Adrenal gland (tissue), 12 donors: ENCODE data around the gene ZC3H18. TPM values are rescaled to one million over a fixed set of nuclear protein-coding genes. Genes with fewer than 3 reads are reported as not detected.

ENCODE experiments used
- DNase-seq, 7 donors: peaks; one replicate each; pipeline ENCODE4 v3.0.0-alpha.2; 2019 to 2020
- H3K27ac ChIP-seq, 5 donors: fragments of 200-600 bp; sonication (generic) in 4 of 5; 1 replicate in 3 of 5; 2 replicates in 2 of 5; pipeline versions ENCODE4 v1.5.1 to v1.8.0; 2016 to 2020; ENCODE audit warnings: mild to moderate bottlenecking in 1 of 5
- H3K27me3 ChIP-seq: fragments of 200-600 bp; 2 replicates; pipeline ENCODE4 v1.8.0; 2021
- H3K36me3 ChIP-seq, 2 donors: fragments of 200-600 bp; replicated peaks in 1 of 2; 1 replicate in 1 of 2; 2 replicates in 1 of 2; pipeline versions ENCODE4 v1.5.1 to v1.8.0; 2018 to 2022
- H3K4me1 ChIP-seq, 2 donors: fragments of 200-600 bp; replicated peaks in 1 of 2; 1 replicate in 1 of 2; 2 replicates in 1 of 2; pipeline versions ENCODE4 v1.5.1 to v1.8.0; 2018 to 2021
- H3K4me3 ChIP-seq, 4 donors: fragments of 200-600 bp; sonication (generic) in 3 of 4; one replicate each; pipeline ENCODE4 v1.5.1; 2016 to 2018
- H3K9me3 ChIP-seq, 3 donors: fragments of 200-600 bp; sonication (generic) in 1 of 3; replicated peaks in 1 of 3; 1 replicate in 2 of 3; 2 replicates in 1 of 3; pipeline versions ENCODE4 v1.5.1 to v1.8.0; 2016 to 2021
- POLR2A ChIP-seq, 2 donors: fragments of 450-650 bp; IDR thresholded peaks; one replicate each; pipeline ENCODE4 v1.6.1; 2017; ENCODE audit warnings: antibody characterized with exemption in 2 of 2, mild to moderate bottlenecking in 2 of 2, moderate library complexity in 1 of 2
- whole genome bisulfite sequencing, 4 donors: extraction: QIAGEN DNeasy Blood & Tissue Kit in 2 of 4; methylation state at CpG; one replicate each; pipeline versions ENCODE4 v1.1.5 to v1.1.7; 2013 to 2017; 5-methylcytosine and 5-hydroxymethylcytosine counted together
- intact Hi-C, 2 donors: fragments of 100-400 bp; cut with DNase I; formaldehyde crosslinking; loops; one replicate each; pipeline versions ENCODE4 v1.14.1 to v1.15.0; 2022 to 2023
- polyA plus RNA-seq, 3 donors: library from polyadenylated mRNA; stranded (reverse); fragments of 200-250 nt in 2 of 3; fragments of 350-450 nt in 1 of 3; fragmentation: Illumina TruSeq in 1 of 3; extraction: RNeasy Lipid Tissue Mini Kit (QIAGEN cat#74804) in 1 of 3; gene quantifications; one replicate each; pipeline ENCODE4 v1.2.3, GENCODE V29; 2013 to 2014
- total RNA-seq, 9 donors: library from RNA; depleted of rRNA in 4 of 9; stranded (reverse); fragments of >200 nt in 4 of 9; fragments of 120-200 nt in 1 of 9; fragmentation: NEBNext Ultra II Directional in 1 of 9; extraction: Animal tissue kit (Norgen Biotek cat#: 25700) in 1 of 9; gene quantifications; one replicate each; pipeline versions ENCODE4 v1.1.0 to v1.2.4, GENCODE V29; 2013 to 2023
- TF ChIP-seq, protein P1 (sequence below), 6 experiments: fragments of 450-650 bp in 4 of 6; fragments of 200-600 bp in 2 of 6; sonication (generic) in 1 of 6; IDR thresholded peaks; 1 replicate in 5 of 6; 2 replicates in 1 of 6; pipeline versions ENCODE4 v1.5.1 to v1.8.0; 2016 to 2021; ENCODE audit warnings: antibody characterized with exemption in 6 of 6, mild to moderate bottlenecking in 2 of 6, moderate library complexity in 1 of 6
- donor health status: healthy with polysubstance abuse.
- donor health status: Bipolar disorder and iron deficiency.
- donor health status: DM: yes; HTN: yes; CAD: no.
- donor health status: DM: no; HTN: no; CAD: no.
- donor health status: DM: no; HTN: no; CAD: no.
- donor health status: DM: yes; HTN: yes; CAD: no.

The ZC3H18 gene
- total and polyA plus RNA-seq, 12 donors = 6.1 to 49.1 (median 22.9) TPM

DNA sequence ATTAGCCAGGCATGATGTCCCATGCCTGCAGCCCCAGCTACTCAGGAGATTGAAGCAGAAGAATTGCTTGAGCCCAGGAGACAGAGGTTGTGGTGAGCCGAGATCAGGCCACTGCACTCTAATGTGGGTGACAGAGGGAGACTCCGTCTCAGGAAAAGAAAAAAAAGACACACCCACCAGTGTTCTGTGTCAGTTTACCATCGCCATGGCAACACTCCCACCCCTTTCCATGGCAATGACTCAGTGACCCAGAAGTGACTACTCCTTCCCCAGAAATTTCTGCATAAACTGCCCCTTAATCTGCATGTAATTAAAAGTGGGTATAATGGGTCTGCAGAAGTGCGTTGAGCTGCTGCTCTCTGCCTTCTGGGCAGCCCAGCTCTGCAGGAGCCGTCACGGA lies 4.0 kb upstream of the ZC3H18 start:
- intact Hi-C loops = no loop called here
- H3K36me3 ChIP-seq = no peaks in the 10 kb centered on the region
- peaks cover 0 to 10% of the 10 kb centered on the region in 2 donors for H3K4me1 ChIP-seq
- no peak overlapping the region for H3K4me3 ChIP-seq
- H3K9me3 ChIP-seq = no peaks in the 10 kb centered on the region
- DNase-seq = no peak
- no peak for TF ChIP-seq POLR2A (IDR thresholded peaks at IDR 0.05)
- TF ChIP-seq, protein P1, sequence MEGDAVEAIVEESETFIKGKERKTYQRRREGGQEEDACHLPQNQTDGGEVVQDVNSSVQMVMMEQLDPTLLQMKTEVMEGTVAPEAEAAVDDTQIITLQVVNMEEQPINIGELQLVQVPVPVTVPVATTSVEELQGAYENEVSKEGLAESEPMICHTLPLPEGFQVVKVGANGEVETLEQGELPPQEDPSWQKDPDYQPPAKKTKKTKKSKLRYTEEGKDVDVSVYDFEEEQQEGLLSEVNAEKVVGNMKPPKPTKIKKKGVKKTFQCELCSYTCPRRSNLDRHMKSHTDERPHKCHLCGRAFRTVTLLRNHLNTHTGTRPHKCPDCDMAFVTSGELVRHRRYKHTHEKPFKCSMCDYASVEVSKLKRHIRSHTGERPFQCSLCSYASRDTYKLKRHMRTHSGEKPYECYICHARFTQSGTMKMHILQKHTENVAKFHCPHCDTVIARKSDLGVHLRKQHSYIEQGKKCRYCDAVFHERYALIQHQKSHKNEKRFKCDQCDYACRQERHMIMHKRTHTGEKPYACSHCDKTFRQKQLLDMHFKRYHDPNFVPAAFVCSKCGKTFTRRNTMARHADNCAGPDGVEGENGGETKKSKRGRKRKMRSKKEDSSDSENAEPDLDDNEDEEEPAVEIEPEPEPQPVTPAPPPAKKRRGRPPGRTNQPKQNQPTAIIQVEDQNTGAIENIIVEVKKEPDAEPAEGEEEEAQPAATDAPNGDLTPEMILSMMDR (IDR thresholded peaks at IDR 0.05) = no peak
- 71 to 84% (median 79%) methylated on average over 3 to 6 of the region's 6 CpGs for WGBS, 4 donors
- no peak overlapping the region for H3K27ac ChIP-seq
- no peaks in the 10 kb centered on the region for H3K27me3 ChIP-seq

DNA sequence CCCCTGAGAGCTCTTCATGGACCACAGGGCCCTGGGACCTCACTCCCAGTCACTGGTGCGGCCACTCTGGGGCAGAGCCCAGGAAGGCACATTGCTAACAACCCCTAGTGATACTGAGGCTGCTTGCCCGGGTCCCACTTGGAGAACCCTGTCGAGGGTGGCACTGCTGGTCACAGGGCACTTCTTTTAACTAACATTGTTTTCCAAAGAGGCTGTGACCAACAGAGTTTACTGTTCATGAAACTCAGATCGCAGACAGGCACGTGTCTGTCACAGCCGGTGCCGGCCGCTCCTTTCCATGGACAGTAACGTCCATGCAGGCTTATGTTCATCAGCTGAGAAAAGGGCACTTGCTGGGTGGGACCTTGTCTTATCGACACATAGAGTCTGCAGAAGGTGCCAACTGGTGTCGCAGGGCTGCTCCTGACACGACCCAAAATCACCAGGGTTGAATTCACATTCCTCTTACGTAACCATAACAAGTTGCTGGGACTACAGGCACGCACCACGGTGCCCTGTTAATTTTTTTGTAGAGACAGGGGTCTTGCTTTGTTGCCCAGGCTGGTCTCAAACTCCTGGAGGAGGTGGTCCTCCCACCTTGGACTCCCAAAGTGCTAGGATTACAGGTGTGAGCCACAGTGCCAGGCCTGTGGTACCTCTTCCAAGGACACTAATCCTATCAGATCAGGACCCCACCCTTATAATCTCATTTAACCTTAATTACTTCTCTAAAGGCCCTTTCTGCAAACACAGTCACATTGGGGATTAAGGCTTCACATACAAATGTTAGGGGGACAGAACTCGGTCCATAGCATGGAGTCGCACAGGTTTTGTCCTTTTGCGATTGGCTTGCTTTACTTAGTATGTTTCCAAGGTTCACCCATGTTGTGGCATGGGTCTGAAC lies 1.2 kb upstream of the ZC3H18 start:
- Histone ChIP-seq H3K27ac (no peak overlapping the region), H3K36me3 (no peaks in the 10 kb centered on the region), H3K4me3 (peak overlapping the region in 2 of 4 donors; percentile 26 to 75), H3K4me1 (peaks cover 0 to 19% of the 10 kb centered on the region in 2 donors), H3K27me3 (no peaks in the 10 kb centered on the region), H3K9me3 (no peaks in the 10 kb centered on the region)
- WGBS, 4 donors = 75 to 90% (median 84%) methylated on average over 15 to 18 of the region's 18 CpGs
- TF ChIP-seq, protein P1 (IDR thresholded peaks at IDR 0.05) = no peak
- no peak for TF ChIP-seq POLR2A (IDR thresholded peaks at IDR 0.05)
- DNase-seq = no peak
- intact Hi-C loops = no loop called here

GRCh38 chr16:88569614-88569984 lies 604 bp upstream of the ZC3H18 start:
- TF ChIP-seq, protein P1 (IDR thresholded peaks at IDR 0.05) = no peak
- no peak for TF ChIP-seq POLR2A (IDR thresholded peaks at IDR 0.05)
- peak overlapping the region in 3 of 4 donors; percentile 26 to 75 (median 30) for H3K4me3 ChIP-seq
- peak overlapping the region in 3 of 5 donors; percentile 21 to 83 (median 69) for H3K27ac ChIP-seq
- DNase-seq = peak in 5 of 7 donors; percentile 19 to 62 (median 32)
- H3K9me3 ChIP-seq = no peaks in the 10 kb centered on the region
- WGBS, 4 donors = 0 to 7% (median 2%) methylated on average over 1 to 28 of the region's 28 CpGs
- no peaks in the 10 kb centered on the region for H3K27me3 ChIP-seq
- intact Hi-C loops = no loop called here
- H3K36me3 ChIP-seq = no peaks in the 10 kb centered on the region
- peaks cover 0 to 19% of the 10 kb centered on the region in 2 donors for H3K4me1 ChIP-seq

DNA sequence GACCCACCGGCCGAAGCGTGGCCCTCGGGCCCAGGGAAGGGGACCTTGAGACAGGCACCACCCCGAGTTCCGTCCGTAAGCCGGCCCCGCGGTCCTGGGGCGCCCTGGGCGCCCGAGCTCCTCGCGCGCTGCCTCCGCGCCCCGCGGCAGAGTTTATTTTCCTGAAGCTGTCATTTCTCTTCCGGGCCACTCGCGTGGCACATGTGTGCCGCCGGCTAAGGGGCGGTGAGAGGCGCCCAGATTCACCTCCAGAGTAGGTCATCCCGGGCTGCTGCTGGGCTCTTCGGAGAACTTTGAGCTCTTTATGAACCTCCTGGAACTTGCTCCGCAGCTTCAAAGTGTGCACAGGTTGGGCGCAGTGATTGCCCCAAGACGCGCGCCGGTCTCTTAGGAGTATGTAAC lies 489 bp downstream of the ZC3H18 start:
- no peak for TF ChIP-seq POLR2A (IDR thresholded peaks at IDR 0.05)
- TF ChIP-seq, protein P1 (IDR thresholded peaks at IDR 0.05) = no peak
- no peaks in the 10 kb centered on the region for H3K27me3 ChIP-seq
- H3K4me1 ChIP-seq = peaks cover 0 to 19% of the 10 kb centered on the region in 2 donors
- H3K9me3 ChIP-seq = no peaks in the 10 kb centered on the region
- peak in 3 of 7 donors; percentile 22 to 39 (median 32) for DNase-seq
- H3K27ac ChIP-seq = peak overlapping the region in 4 of 5 donors; percentile 69 to 93 (median 74)
- H3K4me3 ChIP-seq = peak overlapping the region in 2 of 4 donors; percentile 75 to 87
- intact Hi-C loops = no loop called here
- 0 to 1% (median 0%) methylated on average over 8 to 35 of the region's 35 CpGs for WGBS, 4 donors
- no peaks in the 10 kb centered on the region for H3K36me3 ChIP-seq
